GM23338 (cell line): ENCODE data around the gene DCBLD2. TPM values are rescaled to one million over a fixed set of nuclear protein-coding genes. Genes with fewer than 3 reads are reported as not detected.

Experiments
- ATAC-seq: fragments of 200-7000 bp; cut with Tn5 transposase; 3 replicates; pipeline ENCODE4 v1.9.1; 2020
- DNase-seq: peaks from one replicate; pipeline ENCODE4 v3.0.0-alpha.2; 2015; ENCODE audit warnings: low spot score
- H2AFZ ChIP-seq: fragments of 200-600 bp; sonication (generic); 2 replicates; pipeline ENCODE4 v1.8.0; 2016; ENCODE audit warnings: antibody characterized with exemption, mild to moderate bottlenecking, moderate library complexity
- H3F3A ChIP-seq: fragments of 200-600 bp; sonication (generic); replicated peaks from 2 replicates; pipeline ENCODE4 v1.8.0; 2017; ENCODE audit warnings: antibody characterized with exemption, mixed run types, low read depth
- H3K27ac ChIP-seq: fragments of 200-600 bp; sonication (generic); 2 replicates; pipeline ENCODE4 v1.6.1; 2016; ENCODE audit warnings: low read depth
- H3K27me3 ChIP-seq: fragments of 200-600 bp; sonication (generic); 2 replicates; pipeline ENCODE4 v1.8.0; 2016; ENCODE audit warnings: mild to moderate bottlenecking, mixed run types, moderate library complexity; ENCODE audit not compliant: insufficient read depth
- H3K36me3 ChIP-seq: fragments of 200-600 bp; sonication (generic); 2 replicates; pipeline ENCODE4 v1.8.0; 2016; ENCODE audit warnings: mild to moderate bottlenecking; ENCODE audit not compliant: insufficient read depth
- H3K4me1 ChIP-seq: fragments of 200-600 bp; sonication (generic); 2 replicates; pipeline ENCODE4 v1.8.0; 2016; ENCODE audit warnings: mild to moderate bottlenecking, moderate library complexity; ENCODE audit not compliant: insufficient read depth
- H3K4me2 ChIP-seq: fragments of 200-600 bp; sonication (generic); 2 replicates; pipeline ENCODE4 v1.7.1; 2017; ENCODE audit warnings: mixed run types
- H3K4me3 ChIP-seq: fragments of 200-600 bp; sonication (generic); 2 replicates; pipeline ENCODE4 v1.6.1; 2016; ENCODE audit warnings: mixed run types
- H3K79me2 ChIP-seq: fragments of 200-600 bp; sonication (generic); replicated peaks from 2 replicates; pipeline ENCODE4 v1.8.0; 2017; ENCODE audit warnings: mild to moderate bottlenecking; ENCODE audit not compliant: insufficient read depth
- H3K9me2 ChIP-seq: fragments of 200-600 bp; sonication (generic); 2 replicates; pipeline ENCODE4 v1.8.0; 2017; ENCODE audit not compliant: insufficient read depth
- H4K20me1 ChIP-seq: fragments of 200-600 bp; sonication (generic); replicated peaks from 2 replicates; pipeline ENCODE4 v1.8.0; 2017; ENCODE audit warnings: mild to moderate bottlenecking; ENCODE audit not compliant: insufficient read depth
- H3K27ac Mint-ChIP-seq: 2 replicates; pipeline ENCODE4 v1.8.0; 2020; ENCODE audit warnings: inconsistent platforms, mild to moderate bottlenecking, moderate library complexity, mixed read lengths
- H3K27me3 Mint-ChIP-seq: 3 replicates; pipeline ENCODE4 v1.8.0; 2022; ENCODE audit warnings: low read depth, mild to moderate bottlenecking, moderate library complexity, mixed read lengths, inconsistent platforms; ENCODE audit not compliant: insufficient read depth, poor library complexity
- H3K36me3 Mint-ChIP-seq: 3 replicates; pipeline ENCODE4 v1.8.0; 2021; ENCODE audit warnings: low read depth, mild to moderate bottlenecking, inconsistent platforms, moderate library complexity, mixed read lengths
- H3K4me1 Mint-ChIP-seq: 3 replicates; pipeline ENCODE4 v1.8.0; 2020; ENCODE audit warnings: mild to moderate bottlenecking, inconsistent platforms, mixed read lengths
- H3K4me3 Mint-ChIP-seq: 3 replicates; pipeline ENCODE4 v1.8.0; 2021; ENCODE audit warnings: moderate library complexity, mild to moderate bottlenecking, inconsistent platforms, mixed read lengths
- H3K9me3 Mint-ChIP-seq: 3 replicates; pipeline ENCODE4 v1.8.0; 2020; ENCODE audit warnings: moderate library complexity, mild to moderate bottlenecking, inconsistent platforms, mixed read lengths
- CREB1 ChIP-seq: fragments of 250-450 bp; sonication (Bioruptor Pico); IDR thresholded peaks from 2 replicates; pipeline ENCODE4 v1.5.0; 2020; ENCODE audit warnings: low read depth, mild to moderate bottlenecking, moderate library complexity
- CTCF ChIP-seq, 2 experiments: fragments of 200-600 bp in 1 of 2; sonication (generic) in 1 of 2; conservative IDR thresholded peaks; 2 replicates each; pipeline versions ENCODE4 v1.5.1 to v1.6.1; 2016 to 2017; ENCODE audit warnings: antibody characterized with exemption in 2 of 2, low read depth in 2 of 2, mild to moderate bottlenecking in 2 of 2, moderate library complexity in 1 of 2
- EZH2 ChIP-seq: fragments of 200-600 bp; sonication (generic); IDR thresholded peaks from one replicate; pipeline ENCODE4 v1.8.0; 2017; ENCODE audit warnings: antibody characterized with exemption, mild to moderate bottlenecking, low read depth; ENCODE audit not compliant: unreplicated experiment
- EZH2phosphoT487 ChIP-seq: fragments of 200-600 bp; sonication (generic); IDR thresholded peaks from one replicate; pipeline ENCODE4 v1.8.1; 2018; ENCODE audit warnings: antibody characterized with exemption; ENCODE audit not compliant: unreplicated experiment
- JUNB ChIP-seq: IDR thresholded peaks from one replicate; pipeline ENCODE4 v1.6.1; 2016; ENCODE audit warnings: antibody characterized with exemption; ENCODE audit not compliant: unreplicated experiment
- NANOG ChIP-seq: IDR thresholded peaks from 2 replicates; pipeline ENCODE4 v1.6.1; 2016; ENCODE audit warnings: antibody characterized with exemption, borderline replicate concordance
- POLR2AphosphoS5 ChIP-seq: IDR thresholded peaks from 2 replicates; pipeline ENCODE4 v1.6.1; 2016; ENCODE audit warnings: antibody characterized with exemption, low read depth
- ZNF114 ChIP-seq: fragments of 250-450 bp; sonication (Bioruptor Pico); IDR thresholded peaks from 2 replicates; pipeline ENCODE4 v1.5.0; 2020; ENCODE audit warnings: mild to moderate bottlenecking, moderate library complexity
- ZNF331 ChIP-seq: fragments of 250-450 bp; sonication (Bioruptor Pico); IDR thresholded peaks from 2 replicates; pipeline ENCODE4 v1.5.0; 2020; ENCODE audit warnings: low read depth, mild to moderate bottlenecking, moderate library complexity
- polyA plus RNA-seq: library from polyadenylated mRNA; unstranded; fragments of >200 nt; fragmentation: Nextera tagmentation; extraction: Ambion mirVana; gene quantifications from 2 replicates; pipeline ENCODE4 v1.2.1, GENCODE V29; 2016
- total RNA-seq: library from RNA; depleted of rRNA; stranded (reverse); fragments of >200 nt; shearing (Covaris generic); gene quantifications from 2 replicates; pipeline ENCODE4 v1.2.3, GENCODE V29; 2014
- TF ChIP-seq, protein P1 (sequence below): IDR thresholded peaks from one replicate; pipeline ENCODE4 v1.6.1; 2018; ENCODE audit warnings: antibody characterized with exemption; ENCODE audit not compliant: unreplicated experiment

Gene DCBLD2
- total and polyA plus RNA-seq, 2 experiments from 2014 or later = 25.9 to 69.7 TPM

GRCh38 chr3:98920166-98920565 lies 18.7 kb upstream of the DCBLD2 start:
- Mint-ChIP-seq H3K4me1 (no peaks in the 10 kb centered on the region), H3K27ac (no peak overlapping the region), H3K9me3 (no peaks in the 10 kb centered on the region), H3K27me3 (peaks cover 3% of the 10 kb centered on the region), H3K36me3 (no peaks in the 10 kb centered on the region), H3K4me3 (no peak overlapping the region)
- ATAC-seq (no peak), DNase-seq (no peak)
- Histone ChIP-seq H3K4me3 (no peak overlapping the region), H3F3A (no peaks in the 10 kb centered on the region), H2AFZ (no peak overlapping the region), H3K79me2 (no peaks in the 10 kb centered on the region), H3K4me1 (no peaks in the 10 kb centered on the region), H3K27ac (no peak overlapping the region), H3K36me3 (no peaks in the 10 kb centered on the region), H4K20me1 (no peaks in the 10 kb centered on the region), H3K4me2 (no peak overlapping the region), H3K9me2 (no peaks in the 10 kb centered on the region), H3K27me3 (no peaks in the 10 kb centered on the region)
- TF ChIP-seq CREB1 = no peak
- TF ChIP-seq NANOG = no peak
- no peak for TF ChIP-seq POLR2AphosphoS5
- no peak for TF ChIP-seq EZH2phosphoT487
- TF ChIP-seq, protein P1, sequence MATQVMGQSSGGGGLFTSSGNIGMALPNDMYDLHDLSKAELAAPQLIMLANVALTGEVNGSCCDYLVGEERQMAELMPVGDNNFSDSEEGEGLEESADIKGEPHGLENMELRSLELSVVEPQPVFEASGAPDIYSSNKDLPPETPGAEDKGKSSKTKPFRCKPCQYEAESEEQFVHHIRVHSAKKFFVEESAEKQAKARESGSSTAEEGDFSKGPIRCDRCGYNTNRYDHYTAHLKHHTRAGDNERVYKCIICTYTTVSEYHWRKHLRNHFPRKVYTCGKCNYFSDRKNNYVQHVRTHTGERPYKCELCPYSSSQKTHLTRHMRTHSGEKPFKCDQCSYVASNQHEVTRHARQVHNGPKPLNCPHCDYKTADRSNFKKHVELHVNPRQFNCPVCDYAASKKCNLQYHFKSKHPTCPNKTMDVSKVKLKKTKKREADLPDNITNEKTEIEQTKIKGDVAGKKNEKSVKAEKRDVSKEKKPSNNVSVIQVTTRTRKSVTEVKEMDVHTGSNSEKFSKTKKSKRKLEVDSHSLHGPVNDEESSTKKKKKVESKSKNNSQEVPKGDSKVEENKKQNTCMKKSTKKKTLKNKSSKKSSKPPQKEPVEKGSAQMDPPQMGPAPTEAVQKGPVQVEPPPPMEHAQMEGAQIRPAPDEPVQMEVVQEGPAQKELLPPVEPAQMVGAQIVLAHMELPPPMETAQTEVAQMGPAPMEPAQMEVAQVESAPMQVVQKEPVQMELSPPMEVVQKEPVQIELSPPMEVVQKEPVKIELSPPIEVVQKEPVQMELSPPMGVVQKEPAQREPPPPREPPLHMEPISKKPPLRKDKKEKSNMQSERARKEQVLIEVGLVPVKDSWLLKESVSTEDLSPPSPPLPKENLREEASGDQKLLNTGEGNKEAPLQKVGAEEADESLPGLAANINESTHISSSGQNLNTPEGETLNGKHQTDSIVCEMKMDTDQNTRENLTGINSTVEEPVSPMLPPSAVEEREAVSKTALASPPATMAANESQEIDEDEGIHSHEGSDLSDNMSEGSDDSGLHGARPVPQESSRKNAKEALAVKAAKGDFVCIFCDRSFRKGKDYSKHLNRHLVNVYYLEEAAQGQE = no peak
- no peak for TF ChIP-seq ZNF331 (CRISPR knock-in tag)
- TF ChIP-seq ZNF114 (CRISPR knock-in tag) = no peak
- TF ChIP-seq JUNB = no peak
- no peak for TF ChIP-seq CTCF (conservative IDR thresholded peaks at IDR 0.05; ENCODE audit: low read depth in 2 of 2)

DNA sequence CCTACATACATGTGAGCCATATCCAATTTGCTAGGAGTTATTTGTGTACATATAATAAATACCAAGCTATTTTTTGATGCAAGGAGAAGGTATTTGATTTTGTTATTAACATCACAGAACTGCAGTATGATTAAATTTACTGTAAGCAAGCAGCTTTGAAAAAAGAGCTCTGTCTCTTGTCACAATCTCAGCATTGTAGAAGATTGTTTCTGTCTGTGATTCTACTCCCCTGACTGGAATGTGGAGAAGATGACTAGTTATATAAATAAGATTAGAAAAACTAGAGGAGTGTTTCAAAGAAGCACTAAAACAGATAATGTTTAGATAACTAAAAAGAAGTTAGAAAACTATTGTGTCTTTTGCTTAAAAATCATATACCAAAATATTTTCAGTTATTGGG lies 17.1 kb upstream of the DCBLD2 start:
- Mint-ChIP-seq H3K9me3 (no peaks in the 10 kb centered on the region), H3K4me1 (no peaks in the 10 kb centered on the region), H3K36me3 (no peaks in the 10 kb centered on the region), H3K27me3 (peaks cover 1% of the 10 kb centered on the region), H3K27ac (no peak overlapping the region), H3K4me3 (no peak overlapping the region)
- Histone ChIP-seq H3K79me2 (no peaks in the 10 kb centered on the region), H4K20me1 (no peaks in the 10 kb centered on the region), H3K4me2 (no peak overlapping the region), H3K9me2 (no peaks in the 10 kb centered on the region), H3K36me3 (no peaks in the 10 kb centered on the region), H3K27me3 (no peaks in the 10 kb centered on the region), H3K4me1 (no peaks in the 10 kb centered on the region), H3K27ac (no peak overlapping the region), H3K4me3 (no peak overlapping the region), H3F3A (no peaks in the 10 kb centered on the region), H2AFZ (no peak overlapping the region)
- no peak for DNase-seq
- TF ChIP-seq EZH2 (no peak), CREB1 (no peak)
- ATAC-seq = no peak
